HG02981 (cell line): ENCODE data around the gene RACK1.

ENCODE experiments used
- ATAC-seq: cut with Tn5 transposase; IDR thresholded peaks from one replicate; pipeline ENCODE4 v1.9.1; 2021; ENCODE audit warnings: mild to moderate bottlenecking, moderate library complexity; ENCODE audit not compliant: unreplicated experiment

The RACK1 gene

DNA sequence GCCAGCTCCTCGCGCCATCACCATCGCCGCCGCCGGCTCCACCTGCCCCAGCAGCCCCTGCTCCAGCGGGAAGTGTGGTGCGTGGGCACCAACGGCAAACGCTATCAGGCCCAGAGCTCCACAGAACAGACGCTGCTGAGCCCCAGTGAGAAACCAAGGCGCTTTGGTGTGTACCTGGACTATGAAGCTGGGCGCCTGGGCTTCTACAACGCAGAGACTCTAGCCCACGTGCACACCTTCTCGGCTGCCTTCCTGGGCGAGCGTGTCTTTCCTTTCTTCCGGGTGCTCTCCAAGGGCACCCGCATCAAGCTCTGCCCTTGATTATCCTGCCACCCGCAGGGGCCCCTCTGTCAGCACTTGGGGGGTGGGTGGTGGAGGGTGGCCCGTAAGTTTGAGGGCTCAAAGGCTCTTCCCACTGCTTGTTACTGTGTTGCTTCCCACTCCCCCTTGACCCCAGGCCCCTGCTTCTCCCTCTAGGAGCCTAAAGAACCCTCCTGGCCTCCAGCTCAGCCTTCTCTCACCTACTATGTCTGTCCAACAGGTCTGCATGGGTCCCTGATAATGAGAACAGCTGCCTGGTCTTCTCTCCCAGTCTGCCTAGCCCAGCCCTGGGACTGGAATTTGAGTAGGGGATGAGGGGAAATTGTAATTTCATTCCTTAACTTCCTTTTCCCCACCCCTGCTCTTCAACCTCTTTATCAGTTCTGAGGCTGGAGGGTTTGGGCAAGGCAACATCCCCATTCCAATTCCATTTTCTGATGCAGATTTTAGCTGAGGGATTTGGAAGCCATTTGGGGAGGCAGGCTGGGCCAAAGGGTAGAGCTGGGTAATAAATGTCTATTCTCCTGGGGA, 9.0 kb downstream of the RACK1 start:
- ATAC-seq = no peak

DNA sequence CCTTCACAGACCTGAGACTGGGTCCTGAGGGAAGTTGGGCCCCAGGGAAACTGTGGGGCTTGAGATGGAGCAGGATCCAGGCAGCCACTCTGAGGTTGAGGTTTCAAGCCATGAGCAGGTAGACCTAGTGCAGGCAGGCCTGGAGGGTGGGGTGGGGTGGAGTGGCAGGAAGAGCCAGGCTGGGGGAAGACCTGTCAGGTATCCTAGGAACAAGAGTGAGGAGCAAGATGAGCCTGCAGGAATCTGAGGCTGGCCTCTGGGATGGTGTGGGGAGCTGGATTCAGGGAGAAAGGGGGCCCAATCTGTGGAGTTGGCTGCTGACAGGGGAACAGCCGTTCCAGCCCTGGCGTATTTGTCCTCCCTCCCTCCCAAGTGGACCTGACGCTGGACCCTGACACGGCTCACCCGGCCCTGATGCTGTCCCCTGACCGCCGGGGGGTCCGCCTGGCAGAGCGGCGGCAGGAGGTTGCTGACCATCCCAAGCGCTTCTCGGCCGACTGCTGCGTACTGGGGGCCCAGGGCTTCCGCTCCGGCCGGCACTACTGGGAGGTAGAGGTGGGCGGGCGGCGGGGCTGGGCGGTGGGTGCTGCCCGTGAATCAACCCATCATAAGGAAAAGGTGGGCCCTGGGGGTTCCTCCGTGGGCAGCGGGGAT, 9.8 kb downstream of the RACK1 start:
- no peak for ATAC-seq

DNA sequence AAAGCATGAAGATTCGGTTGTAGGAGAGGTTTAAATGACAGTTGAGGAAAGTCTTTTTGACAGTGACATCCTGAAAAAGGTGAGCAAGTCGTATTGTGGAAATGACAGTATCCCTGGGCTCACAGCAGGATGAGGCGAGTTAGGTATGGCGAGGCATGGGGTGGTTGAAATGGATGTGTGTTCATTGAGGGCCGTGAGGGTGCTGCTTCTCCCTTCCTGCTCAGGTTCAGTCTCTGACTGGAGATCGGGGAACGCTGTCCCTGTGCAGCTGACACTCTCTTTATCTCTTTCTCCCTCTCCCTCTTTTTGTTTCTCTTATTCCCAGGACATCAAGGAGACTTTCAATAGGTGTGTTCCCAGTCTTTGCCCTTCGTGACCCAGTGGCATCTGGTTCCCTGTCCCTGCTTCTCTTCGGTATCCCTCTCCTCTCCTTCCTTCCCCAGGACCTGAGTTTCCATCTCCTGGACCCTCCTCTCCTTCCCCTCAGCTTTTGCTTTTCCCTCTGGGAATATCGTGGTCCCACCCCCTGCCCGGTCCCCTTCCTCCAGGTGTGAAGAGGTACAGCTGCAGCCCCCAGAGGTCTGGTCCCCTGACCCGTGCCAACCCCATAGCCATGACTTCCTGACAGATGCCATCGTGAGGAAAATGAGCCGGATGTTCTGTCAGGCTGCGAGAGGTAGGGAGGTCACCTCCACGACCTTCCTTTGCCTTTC, 10.5 kb downstream of the RACK1 start:
- ATAC-seq = no peak

DNA sequence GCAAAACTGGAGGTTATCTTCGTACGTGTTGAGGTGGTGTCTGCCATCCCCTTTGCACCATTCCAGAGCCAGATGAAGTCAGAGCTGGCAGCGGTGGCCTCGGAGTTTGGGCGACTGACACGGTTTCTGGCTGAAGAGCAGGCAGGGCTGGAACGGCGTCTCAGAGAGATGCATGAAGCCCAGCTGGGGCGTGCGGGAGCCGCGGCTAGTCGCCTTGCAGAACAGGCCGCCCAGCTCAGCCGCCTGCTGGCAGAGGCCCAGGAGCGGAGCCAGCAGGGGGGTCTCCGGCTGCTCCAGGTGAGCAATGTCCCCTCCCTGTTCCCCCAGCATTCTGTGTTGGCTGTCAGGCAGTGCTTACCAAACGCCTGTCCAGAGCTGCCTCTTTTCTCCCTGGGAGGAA, 11.1 kb downstream of the RACK1 start:
- no peak for ATAC-seq

DNA sequence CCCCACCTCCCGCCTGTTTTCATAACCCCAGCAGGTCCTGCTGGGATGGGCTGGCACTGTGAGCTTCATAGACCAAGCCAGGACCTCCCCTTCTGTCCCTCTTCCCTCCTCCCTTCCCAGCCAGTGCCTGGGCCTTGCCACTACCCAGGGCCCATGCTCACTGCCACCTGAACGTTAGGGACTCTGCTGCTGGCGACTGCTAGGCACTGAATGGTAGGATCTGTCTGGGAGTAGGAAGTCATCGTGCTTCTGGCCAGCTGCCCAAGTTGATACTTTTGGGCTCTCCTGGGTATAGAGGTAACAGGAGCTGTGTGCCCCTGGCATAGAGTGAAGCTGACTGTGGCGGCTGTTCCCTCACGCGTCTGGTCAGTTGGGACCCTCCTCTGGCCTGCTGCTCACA, 12.3 kb downstream of the RACK1 start:
- ATAC-seq = no peak

DNA sequence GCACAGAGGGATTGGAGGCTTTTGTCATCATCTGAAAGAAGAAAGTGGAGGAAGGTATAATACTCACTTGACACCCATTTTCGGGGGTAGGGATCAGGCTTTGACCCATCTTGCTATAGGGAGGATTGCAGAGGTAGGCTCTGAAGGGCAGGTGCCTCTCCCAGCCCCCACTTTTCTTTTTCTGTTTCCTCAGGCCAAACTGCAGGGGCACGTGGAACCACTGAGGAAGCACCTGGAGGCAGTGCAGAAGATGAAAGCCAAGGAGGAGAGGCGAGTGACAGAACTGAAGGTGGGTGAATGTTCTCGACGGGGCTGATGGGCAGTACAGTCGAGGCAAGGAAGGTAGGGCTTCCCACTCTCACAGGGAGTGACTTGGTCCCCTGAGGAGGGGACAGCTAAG, 13.2 kb downstream of the RACK1 start:
- no peak for ATAC-seq

DNA sequence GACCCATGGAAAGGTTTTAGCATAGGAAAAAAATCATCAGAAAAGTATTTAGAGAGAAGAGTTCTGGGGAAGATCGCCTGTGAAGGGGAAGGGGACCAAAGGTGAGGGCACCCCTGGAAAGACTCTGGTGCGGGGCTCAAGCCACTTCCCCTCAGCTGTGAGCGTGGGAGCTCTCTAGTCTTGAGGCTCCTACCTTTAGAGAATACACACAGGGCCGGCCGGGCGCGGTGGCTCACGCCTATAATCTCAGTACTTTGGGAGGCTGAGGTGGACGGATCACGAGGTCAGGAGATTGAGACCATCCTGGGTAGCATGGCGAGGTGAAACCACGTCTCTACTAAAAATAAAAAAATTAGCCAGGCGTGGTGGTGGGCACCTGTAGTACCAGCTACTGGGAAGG, 13.7 kb downstream of the RACK1 start:
- no peak for ATAC-seq

DNA sequence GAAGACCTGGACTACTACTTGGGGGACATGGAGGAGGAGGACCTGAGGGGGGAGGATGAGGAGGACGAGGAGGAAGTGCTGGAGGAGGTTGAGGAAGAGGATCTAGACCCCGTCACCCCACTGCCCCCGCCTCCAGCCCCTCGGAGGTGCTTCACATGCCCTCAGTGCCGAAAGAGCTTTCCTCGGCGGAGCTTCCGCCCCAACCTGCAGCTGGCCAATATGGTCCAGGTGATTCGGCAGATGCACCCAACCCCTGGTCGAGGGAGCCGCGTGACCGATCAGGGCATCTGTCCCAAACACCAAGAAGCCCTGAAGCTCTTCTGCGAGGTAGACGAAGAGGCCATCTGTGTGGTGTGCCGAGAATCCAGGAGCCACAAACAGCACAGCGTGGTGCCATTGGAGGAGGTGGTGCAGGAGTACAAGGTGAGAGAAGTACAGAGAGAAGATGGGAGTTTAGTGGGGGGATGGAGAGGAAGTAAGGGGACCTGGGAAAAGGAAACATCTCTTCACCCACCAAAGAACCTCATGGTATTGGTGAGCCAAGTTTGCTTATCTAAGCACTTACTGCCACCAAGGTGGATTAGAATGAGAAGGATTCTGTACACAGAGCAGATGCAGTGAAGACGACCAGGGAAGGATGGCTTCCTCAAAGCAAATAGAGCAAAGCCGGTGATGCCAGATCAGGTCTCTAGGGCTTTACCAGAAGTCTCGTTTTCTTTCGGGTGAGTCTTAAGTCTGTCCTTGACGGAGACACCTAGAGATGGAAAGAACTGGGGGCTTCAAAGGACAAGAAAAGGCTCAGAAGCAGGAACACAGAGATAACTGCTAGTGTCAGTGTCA, 19.1 kb downstream of the RACK1 start:
- ATAC-seq = no peak

DNA sequence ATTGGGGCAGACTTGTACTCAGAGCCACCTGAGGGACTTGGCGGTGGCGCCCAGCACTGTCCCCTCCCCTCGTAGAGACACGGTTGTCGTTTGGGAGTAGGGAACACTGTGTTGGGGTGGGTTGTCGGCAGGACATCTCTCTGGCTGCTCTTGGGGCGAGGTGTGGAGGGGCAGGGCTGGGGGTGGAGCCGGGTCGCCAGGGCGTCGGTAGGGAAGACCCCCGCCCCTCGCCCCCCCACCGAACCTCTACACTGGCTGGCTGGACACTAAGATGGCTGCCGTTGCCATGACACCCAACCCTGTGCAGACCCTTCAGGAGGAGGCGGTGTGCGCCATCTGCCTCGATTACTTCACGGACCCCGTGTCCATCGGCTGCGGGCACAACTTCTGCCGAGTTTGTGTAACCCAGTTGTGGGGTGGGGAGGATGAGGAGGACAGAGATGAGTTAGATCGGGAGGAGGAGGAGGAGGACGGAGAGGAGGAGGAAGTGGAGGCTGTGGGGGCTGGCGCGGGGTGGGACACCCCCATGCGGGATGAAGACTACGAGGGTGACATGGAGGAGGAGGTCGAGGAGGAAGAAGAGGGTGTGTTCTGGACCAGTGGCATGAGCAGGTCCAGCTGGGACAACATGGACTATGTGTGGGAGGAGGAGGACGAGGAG, 19.8 kb downstream of the RACK1 start:
- ATAC-seq = peak; percentile 1

DNA sequence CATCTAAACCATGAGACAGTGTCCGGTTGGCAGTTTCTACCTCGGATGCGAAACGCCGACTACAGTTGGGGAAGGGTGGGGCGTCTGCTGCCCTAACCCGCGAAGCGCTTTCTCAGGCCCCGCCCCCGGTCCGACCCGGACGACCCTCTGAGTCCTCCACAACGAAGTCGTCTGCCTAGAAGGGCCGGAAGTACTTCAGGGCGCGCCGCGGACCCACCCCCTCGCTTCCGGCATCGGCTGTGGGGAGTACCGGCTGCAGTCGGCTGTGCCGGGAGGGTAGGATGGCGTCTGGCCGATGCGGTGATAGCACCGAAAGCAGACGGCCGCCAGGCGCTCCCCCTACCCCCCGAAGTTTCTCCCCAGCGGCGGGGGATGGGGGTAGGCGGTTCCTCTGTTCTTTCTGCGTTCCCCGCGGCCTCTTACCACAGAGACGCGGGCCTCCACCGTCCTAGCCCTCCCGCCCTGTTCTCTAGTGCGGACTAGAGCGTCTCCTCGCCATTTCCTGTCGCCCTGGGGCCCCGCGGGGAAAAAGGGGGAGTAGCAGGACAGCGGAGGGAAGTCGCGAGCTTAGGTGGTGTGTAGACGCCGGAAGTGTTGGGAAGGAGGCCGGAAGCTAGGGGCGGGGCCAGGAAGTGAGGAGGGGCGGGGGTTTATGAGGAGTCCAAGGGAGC, 20.5 kb downstream of the RACK1 start, which contains the start of gene TRIM41:
Gene TRIM41 (plus strand): TSS at position 224 of the 671 bp plus-strand sequence. CDS start 719 bp downstream, outside the sequence.
- ATAC-seq = peak; percentile 56

DNA sequence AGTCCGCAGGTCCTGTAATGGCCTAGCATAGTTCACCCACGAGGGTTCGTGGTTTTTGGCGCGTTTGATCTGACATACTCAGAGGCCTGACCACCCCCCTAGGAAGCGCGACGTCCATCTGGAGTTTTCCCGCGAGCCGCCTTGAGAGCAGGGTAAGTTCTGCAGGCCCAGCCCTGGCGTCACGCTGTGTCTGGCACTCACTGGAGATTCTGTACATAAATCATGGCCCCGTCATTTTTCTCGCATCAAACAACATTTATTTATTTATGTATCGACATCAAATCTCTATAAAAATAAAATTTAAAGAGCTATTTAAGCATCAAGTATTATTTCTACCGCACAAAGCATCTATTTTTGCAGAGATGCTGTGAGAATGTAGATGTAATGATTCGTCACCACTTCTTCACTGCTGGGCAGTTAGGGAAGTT, 21.1 kb downstream of the RACK1 start:
- ATAC-seq = no peak

DNA sequence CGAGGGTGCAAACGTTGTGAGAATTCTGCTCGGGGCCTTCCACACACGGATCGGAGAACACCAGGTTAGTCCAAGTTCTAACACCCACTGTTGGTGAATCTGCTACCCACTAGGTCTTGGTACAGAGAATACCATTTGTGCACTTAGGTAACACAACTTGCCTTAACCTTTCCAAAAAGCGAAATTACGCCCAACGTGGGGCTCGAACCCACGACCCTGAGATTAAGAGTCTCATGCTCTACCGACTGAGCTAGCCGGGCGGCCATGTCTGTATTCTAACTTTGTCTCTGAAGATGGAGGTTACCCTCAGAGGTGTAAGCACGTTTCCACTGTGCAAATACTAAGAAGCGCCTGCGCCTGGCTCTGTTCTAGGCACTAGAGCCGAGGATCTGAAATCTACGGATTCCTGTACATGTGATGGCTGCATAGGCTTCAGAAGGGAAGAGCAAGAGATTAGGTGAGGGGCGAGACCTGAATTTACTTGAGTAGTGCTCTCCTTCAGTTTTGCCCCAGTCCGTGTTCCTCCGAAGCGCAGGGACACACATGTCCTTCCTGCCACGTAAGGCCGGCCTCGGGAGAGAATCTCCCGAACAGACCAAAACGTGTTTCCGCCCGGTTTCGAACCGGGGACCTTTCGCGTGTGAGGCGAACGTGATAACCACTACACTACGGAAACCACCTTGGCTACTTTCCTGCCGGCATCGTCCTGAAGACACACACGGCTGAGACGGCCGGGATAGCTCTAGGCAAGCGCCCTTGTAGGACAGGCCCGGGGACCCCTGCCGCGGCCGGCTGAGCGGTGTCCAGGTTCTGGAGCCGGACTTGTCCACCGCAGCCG, 21.7 kb downstream of the RACK1 start:
- ATAC-seq = peak; percentile 30

DNA sequence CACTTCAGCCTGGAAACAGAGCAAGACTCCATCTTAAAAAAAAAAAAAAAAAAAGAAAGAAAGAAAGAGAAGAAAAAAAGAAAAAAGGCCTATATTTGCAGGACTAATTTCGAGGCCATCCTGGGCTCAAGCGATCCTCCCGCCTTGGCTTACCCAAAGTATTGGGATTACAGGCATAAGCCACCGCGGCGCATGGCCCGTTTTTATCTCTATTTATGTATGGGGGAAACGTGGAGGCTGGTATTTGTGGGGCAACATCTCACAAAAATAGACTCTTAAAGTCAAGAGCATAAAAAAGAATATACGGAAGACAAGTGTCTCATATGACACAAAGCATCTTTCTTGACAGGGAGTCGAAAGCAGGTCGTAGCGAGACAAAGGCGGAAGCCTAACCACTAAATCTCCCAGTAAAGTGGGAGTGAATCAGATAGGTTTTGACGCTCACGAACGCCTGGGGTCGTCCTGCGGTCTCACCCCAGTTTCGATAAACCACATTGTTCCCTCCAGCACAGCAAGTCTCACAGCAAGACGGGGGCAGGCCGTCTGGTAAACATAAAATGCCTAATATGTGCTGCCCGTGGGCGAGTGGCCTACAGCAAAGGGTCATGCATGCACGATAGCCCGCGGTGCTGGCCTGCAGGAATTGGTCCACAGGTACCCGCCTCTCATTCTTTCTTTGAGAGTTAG, 22.5 kb downstream of the RACK1 start:
- no peak for ATAC-seq

DNA sequence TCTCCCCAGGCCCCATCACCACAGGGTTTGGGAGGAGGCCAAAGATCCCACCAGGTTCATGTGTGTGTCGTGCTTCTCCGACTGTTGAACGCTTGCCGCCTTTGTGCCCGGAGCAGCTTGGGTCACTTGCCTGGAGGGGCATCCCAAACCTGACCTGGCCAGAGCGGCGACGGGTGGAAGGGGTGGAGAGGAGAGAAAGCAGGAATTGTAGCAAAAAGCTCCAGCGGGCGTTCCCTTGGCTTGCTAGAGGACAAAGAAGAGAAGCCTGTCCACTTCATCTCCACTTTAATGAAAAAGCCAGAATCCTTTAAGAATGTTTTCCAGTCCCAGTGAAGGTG, 23.6 kb downstream of the RACK1 start:
- no peak for ATAC-seq

DNA sequence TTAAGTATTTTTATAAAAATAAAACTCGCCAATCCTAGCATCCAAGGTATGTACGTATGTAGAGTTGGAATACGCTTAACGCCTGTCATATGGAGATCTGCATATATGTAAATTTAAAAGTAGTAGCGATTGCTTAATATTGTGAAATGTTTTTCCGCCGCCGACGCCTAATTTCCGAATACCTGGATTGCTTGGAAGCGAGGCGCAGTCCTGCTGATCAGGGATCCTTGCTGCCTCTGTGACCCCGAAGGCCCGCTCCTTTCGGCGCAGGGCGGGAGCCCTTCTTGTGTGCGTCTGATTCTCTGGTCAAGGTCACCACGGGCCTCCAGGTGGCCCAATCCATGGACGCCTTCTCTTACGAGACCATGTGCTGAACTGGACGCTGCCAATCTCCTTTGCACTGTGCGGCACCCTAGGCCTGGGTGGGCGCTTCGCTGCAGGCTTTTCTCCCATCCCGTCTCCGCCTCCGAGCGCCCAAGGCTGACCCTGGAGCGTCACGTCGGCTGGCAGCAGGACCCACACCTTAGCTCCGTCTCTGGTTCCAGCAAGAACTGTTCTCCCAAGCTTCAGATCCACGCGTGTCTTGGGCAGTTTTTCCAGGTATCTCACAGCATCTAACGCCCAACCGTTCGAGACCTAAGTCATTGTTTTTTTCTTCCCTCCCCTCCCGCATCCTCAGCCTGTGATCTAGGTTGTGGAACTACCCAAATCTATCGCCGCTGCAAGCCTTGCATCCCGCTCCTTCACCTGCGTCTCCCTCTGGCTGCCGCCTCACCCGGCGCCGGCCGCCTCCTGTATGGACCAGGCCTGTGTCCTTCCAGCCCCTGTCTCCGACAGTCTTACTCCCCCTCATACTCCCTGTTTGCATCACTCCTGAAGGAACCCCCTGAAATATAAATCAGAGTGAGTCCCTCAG, 24.2 kb downstream of the RACK1 start:
- no peak for ATAC-seq

DNA sequence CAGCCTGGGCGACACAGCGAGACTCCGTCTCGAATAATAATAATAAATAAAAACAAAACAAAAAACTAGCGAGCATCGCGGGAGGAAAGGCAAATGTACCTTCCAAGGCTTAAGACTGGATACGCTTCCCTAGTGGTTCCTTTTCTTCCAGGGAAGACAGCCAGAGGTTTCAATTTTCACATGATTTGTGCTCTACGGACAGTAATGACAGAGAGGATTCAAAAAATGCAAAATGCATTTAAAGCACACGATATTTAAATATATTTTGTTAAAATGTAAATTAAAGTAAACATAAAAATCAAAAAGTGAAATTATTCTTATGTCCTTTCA, 24.9 kb downstream of the RACK1 start:
- no peak for ATAC-seq

DNA sequence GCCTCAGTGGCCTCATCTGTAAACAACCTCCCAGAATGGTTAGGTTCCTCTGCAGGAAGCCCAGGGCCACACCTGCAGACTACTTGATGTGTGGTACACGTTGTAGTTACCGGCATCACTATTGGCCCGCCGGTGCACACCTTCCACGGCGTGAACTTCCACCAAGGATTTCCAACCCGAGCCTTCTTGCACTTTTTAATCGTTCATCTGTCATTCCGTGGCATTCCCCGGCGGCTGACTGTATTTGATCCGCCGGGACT, 26.0 kb downstream of the RACK1 start:
- peak; percentile 4 for ATAC-seq
